GM12873 (cell line): ENCODE data around the gene CCDC3.

Experiments used
- CTCF ChIP-seq: IDR thresholded peaks from 2 replicates; pipeline ENCODE4 v1.5.1; 2012; ENCODE audit warnings: low read depth, mild to moderate bottlenecking, moderate library complexity, low read length, control low read depth; ENCODE audit not compliant: insufficient read depth; ENCODE audit errors: missing control alignments

The CCDC3 gene

GRCh38 chr10:12921163-12921562, 80.3 kb downstream of the CCDC3 start:
- TF ChIP-seq CTCF = no peak

- no peak for TF ChIP-seq CTCF
Measured at GRCh38 chr10:12919574-12919973, 81.9 kb downstream of the CCDC3 start.

- no peak for TF ChIP-seq CTCF
Measured at GRCh38 chr10:12916587-12916986, 84.9 kb downstream of the CCDC3 start.

- no peak for TF ChIP-seq CTCF
Measured at GRCh38 chr10:12915637-12916168, 85.8 kb downstream of the CCDC3 start.

GRCh38 chr10:12914111-12914510, 87.4 kb downstream of the CCDC3 start:
- TF ChIP-seq CTCF = no peak

GRCh38 chr10:12911795-12912194, 89.7 kb downstream of the CCDC3 start:
- no peak for TF ChIP-seq CTCF

- TF ChIP-seq CTCF = no peak
Measured at GRCh38 chr10:12910835-12911234, 90.7 kb downstream of the CCDC3 start.
